ENCODE data around the gene CDH3. TPM values are rescaled to one million over a fixed set of nuclear protein-coding genes. Genes with fewer than 3 reads are reported as not detected.

CDH3 gene
- total and polyA plus RNA-seq, 2 donors (not counting 1 experiment from before 2014, with no cell fraction given), result 0.17 to 0.24 TPM

GRCh38 chr16:68749432-68749831, 104.3 kb downstream of the CDH3 start:
- H3K36me3 ChIP-seq (replicated peaks in 1 of 2; ENCODE audit: control extremely low read depth in 1 of 2, control insufficient read depth in 1 of 2, extremely low read depth in 1 of 2, insufficient read depth in 2 of 2, low read length in 1 of 2), result no peaks in the 10 kb centered on the region
- H3K27ac ChIP-seq (ENCODE audit: low read length in 2 of 2), result no peak overlapping the region
- H3K4me3 ChIP-seq (ENCODE audit: control extremely low read depth in 1 of 5, extremely low read depth in 1 of 5, insufficient read depth in 1 of 5, low read depth in 2 of 5, low read length in 4 of 5), result no peak overlapping the region
- 100% methylated on average over 3 of the region's 3 CpGs for WGBS (ENCODE audit: insufficient coverage)
- Mint-ChIP-seq H3K4me1 (peaks cover 6% of the 10 kb centered on the region), H3K27ac (no peak overlapping the region), H3K9me3 (ENCODE audit: insufficient read depth) (no peaks in the 10 kb centered on the region), H3K4me3 (no peak overlapping the region), H3K27me3 (peaks cover 17% of the 10 kb centered on the region)
- ChIA-PET CTCF (interaction anchor here (1.1 to 1.5 kb wide), 2 partner anchors 48 to 51 kb away, joined by 3 to 7 read pairs; no protein-coding TSS in a partner anchor), POLR2A (no interaction called here)
- ATAC-seq (ENCODE audit: low read depth), result no peak
- no peaks in the 10 kb centered on the region for H3K4me1 ChIP-seq (ENCODE audit: control insufficient read depth in 2 of 2, insufficient read depth in 2 of 2, low read length in 2 of 2)
- no peaks in the 10 kb centered on the region for H3K79me2 ChIP-seq (ENCODE audit: control insufficient read depth, insufficient read depth, low read length)
- no peak overlapping the region for H3K4me2 ChIP-seq (replicated peaks; ENCODE audit: low read depth, low read length, poor library complexity, severe bottlenecking)
- no peaks in the 10 kb centered on the region for H3K9me3 ChIP-seq (ENCODE audit: control extremely low read depth in 1 of 3, control insufficient read depth in 2 of 3, insufficient read depth in 1 of 3, low read length in 2 of 3)
- no peaks in the 10 kb centered on the region for H4K20me1 ChIP-seq (ENCODE audit: control insufficient read depth, insufficient read depth, low read length, poor library complexity, severe bottlenecking)
- no peak overlapping the region for H2AFZ ChIP-seq (ENCODE audit: insufficient read depth, low read depth, low read length, poor library complexity, severe bottlenecking)
- TF ChIP-seq CTCF (IDR thresholded peaks at IDR 0.05) (no peak), EZH2 (IDR thresholded peaks at IDR 0.05; ENCODE audit: borderline replicate concordance, insufficient read depth, low read depth, low read length, poor library complexity, severe bottlenecking) (no peak)
- no peak for DNase-seq
- H3K9ac ChIP-seq (ENCODE audit: low read length), result no peak overlapping the region
- peaks cover 0 to 4% (median 1%) of the 10 kb centered on the region in 4 experiments for H3K27me3 ChIP-seq (replicated peaks in 1 of 4; ENCODE audit: control extremely low read depth in 1 of 4, control insufficient read depth in 3 of 4, insufficient read depth in 4 of 4, low read length in 3 of 4)
- intact Hi-C loops (cut with micrococcal nuclease), result loop anchor here (10.0 kb wide), 1 partner anchor 45 kb away; no protein-coding TSS in a partner anchor

Small RNAs within 50 kb of the gene (small RNA-seq; reads per million reads assigned to genes)
- gene HSPE1P5 (ENCODE audit: insufficient read length, low read depth, low replicate concordance), result not detected
- gene RF01233 (ENCODE audit: insufficient read length, low read depth, low replicate concordance), result not detected
- not detected for gene RNA5SP429 (ENCODE audit: insufficient read length, low read depth, low replicate concordance)

Other genes starting within 250 kb of the CDH3 start
- gene SMPD3, start 196.8 kb upstream of the CDH3 start, total RNA-seq, result 1.2 and 1.3 TPM in 2 replicates
- gene SMPD3, start 196.8 kb upstream of the CDH3 start, polyA plus RNA-seq, result 1.8 and 2.8 TPM in 2 replicates
- 30.7 and 36.0 TPM in 2 replicates for gene ZFP90, start 106.0 kb upstream of the CDH3 start, total RNA-seq
- gene ZFP90, start 106.0 kb upstream of the CDH3 start, polyA plus RNA-seq, result 11.9 and 16.5 TPM in 2 replicates
- gene CDH1, start 92.0 kb downstream of the CDH3 start, total RNA-seq, result 1.7 and 2.0 TPM in 2 replicates
- 0.12 TPM in 1 of 2 replicates, not detected in the other for gene CDH1, start 92.0 kb downstream of the CDH3 start, polyA plus RNA-seq
- 42.8 and 47.1 TPM in 2 replicates for gene TANGO6, start 198.2 kb downstream of the CDH3 start, total RNA-seq
- gene TANGO6, start 198.2 kb downstream of the CDH3 start, polyA plus RNA-seq, result 6.1 and 8.0 TPM in 2 replicates